NCI-H345 (cell line): ENCODE results near the gene ADAM23.

Experiments used
- DNase-seq: peaks from one replicate; lab custom pipeline; 2025; lab: John Stamatoyannopoulos, UW

The ADAM23 gene

DNA sequence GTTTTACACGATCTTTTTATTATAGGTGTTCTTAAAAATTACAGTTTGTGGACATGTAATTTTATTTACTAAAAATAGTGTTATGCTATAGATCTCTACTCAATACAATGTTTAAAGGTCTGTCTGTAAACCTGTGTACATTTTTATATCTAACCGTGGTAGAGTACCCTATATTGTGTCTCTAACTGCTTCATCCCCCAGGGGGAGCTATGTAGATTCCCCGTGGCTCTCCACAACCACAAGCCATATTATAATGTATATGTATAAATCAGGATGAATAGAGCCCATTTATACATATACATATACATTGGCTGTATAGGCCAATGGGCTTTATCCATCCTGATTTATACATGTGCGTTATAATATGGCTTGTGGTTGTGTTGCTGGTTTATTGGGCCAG, 59.4 kb downstream of the ADAM23 start:
- DNase-seq = no peak

DNA sequence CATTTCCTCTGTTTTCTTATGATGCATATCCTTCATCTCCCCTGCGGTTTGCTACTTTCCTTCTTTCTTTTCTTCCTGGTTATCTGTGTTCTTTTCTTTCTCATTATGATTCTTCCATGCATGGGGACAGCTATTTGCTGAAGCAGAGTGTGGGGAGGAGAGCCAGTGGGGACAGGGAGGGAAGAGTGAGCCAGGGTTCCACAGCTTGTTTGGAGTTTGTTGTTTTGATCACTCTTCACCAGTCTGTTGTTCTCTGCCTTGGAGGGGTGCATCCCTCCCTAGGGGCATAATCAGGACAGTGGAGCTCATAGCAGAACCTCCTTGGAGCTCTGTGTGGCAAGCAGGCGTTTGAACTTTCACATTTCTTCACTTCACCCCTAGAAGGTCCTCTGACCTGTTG, 68.0 kb downstream of the ADAM23 start:
- no peak for DNase-seq

DNA sequence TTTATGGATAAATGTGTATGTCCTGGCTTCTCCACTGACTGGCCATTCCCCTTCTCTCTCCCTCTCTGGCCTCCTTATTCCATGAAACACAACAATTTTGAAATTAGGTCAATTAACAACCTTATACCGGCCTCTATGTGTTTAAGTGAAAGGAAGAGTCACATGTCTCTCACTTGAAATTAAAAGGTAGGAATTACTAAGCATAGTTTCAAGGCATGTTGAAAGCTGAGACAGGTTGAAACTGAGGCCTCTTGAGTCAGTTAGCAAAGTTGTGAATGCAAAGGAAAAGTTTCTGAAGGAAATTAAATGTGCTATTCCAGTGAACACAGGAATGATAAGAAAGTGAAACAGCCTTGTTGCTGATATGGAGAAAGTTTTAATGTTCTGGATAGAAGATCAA, 69.7 kb downstream of the ADAM23 start:
- no peak for DNase-seq

- DNase-seq = no peak
These were observed 72.2 kb downstream of the ADAM23 start for GRCh38 chr2:206515580-206515979.

DNA sequence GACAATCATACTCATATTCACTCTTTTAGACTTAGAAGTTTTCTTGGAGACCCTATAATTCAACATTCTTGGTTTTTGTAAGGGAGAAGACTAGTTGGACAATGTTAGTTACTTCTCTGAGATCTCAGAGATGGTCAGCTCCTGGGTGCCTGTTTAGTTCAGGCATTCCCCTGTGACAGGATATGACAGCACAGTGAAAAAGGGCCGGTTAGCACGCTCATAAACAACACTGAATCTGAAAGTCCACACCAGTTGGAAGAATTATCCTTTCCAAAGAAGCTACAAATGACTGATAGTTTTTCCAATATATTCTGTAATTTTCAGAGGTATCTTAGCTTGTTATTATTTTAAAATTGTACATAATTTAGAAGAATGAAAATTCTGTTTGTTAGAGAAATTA, 75.7 kb downstream of the ADAM23 start:
- DNase-seq = no peak

- DNase-seq = no peak
These were observed 77.1 kb downstream of the ADAM23 start for GRCh38 chr2:206520450-206520849.

DNA sequence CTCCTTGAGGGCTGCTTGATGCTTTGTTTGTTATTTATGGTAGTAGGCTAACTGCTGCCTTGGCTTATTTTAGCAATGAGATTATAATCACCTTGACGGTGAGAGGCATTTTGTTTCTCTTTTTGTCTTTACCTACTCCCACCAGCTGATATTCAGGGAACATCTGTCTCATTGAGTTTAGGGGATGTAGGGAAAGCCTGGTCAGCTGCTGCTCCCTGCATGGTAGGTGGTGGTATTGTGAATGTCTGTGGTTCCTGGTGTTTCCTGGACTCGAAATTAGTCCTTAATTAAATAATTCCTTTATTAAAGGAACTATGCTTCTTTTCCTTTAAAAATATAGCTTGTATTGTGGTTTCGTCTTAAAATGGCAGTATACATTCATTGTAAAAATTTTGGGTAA, 77.8 kb downstream of the ADAM23 start:
- no peak for DNase-seq

DNA sequence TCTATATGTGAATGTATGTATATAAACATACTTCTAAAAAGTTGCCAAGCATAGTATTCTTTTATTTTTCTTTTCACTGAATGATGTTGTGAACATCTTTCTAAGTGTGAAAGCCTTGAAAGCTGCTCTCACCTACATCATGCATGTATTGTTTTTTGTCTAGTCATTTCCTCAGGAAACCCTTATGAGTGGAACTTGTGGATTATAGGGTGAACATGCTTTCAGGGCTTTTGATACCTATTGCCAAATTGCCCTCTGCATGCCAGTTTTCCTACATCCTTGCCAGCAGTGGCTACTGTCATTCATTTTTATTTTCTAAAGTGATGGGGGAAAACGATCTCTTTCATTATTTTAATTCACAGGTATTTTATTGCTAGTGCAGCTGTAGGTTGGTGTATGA, 78.3 kb downstream of the ADAM23 start:
- DNase-seq = no peak

DNA sequence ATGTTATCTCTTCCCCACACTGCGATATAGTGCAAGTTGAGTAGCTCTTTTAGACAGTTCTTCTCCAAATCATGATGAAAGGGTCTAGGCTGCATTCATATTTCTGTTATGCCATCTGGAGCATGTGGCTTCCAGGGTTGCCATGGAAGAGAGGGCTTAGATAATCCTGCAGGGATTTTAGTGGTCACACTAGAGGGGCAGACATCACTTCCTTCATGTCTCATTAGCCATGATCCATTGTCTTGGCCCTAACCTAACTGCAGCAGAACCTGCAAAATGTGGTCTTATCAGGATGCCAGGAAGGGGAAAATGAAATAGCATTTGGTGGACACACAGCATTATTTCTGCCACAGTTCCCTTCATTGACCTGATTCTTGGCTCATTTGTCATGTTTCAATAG, 83.1 kb downstream of the ADAM23 start:
- DNase-seq = no peak

- no peak for DNase-seq
These were observed 83.8 kb downstream of the ADAM23 start for GRCh38 chr2:206527153-206527552.

- no peak for DNase-seq
These were observed 87.4 kb downstream of the ADAM23 start for GRCh38 chr2:206530727-206531126.

GRCh38 chr2:206531996-206532543, 88.7 kb downstream of the ADAM23 start:
- no peak for DNase-seq

DNA sequence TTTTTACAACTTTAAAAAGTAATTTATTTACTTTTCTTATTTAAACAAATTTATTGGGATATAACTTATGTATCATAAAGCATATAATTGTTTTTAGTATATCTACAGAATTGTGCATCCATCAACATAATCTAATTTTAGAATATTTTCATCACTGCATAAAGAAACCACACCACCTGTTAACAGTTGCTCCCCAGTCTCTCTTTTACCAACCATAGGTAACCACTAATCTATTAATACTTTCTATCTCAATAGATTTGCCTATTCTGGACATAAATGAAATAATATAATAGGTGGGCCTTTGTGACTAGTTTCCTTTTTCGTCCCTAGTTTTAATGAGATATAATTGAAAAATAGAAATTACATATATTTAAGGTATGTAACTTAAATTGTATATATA, 90.6 kb downstream of the ADAM23 start:
- DNase-seq = no peak

- DNase-seq = no peak
These were observed 92.1 kb downstream of the ADAM23 start for GRCh38 chr2:206535260-206535986.

- DNase-seq = no peak
These were observed 97.4 kb downstream of the ADAM23 start for GRCh38 chr2:206540757-206541156.

GRCh38 chr2:206543073-206543472, 99.7 kb downstream of the ADAM23 start:
- DNase-seq = no peak

DNA sequence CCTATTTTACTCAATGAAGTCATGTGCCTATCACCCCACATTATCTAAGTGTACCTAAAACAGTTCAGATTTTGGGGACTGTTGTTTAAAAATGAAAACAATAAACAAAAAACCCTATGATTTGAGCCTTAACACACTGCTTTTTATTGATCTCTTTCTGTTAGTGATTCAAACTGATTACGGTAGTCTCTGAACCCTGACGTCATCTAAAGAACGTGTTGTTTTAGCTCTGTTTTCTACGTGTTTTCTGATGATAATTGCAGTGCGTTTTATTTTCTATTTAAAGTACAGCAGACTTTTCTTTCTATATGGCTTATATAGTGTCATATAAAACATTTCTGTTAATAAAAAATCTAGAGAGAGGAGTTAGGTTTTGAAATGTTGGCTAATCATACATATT, 105.1 kb downstream of the ADAM23 start:
- no peak for DNase-seq

DNA sequence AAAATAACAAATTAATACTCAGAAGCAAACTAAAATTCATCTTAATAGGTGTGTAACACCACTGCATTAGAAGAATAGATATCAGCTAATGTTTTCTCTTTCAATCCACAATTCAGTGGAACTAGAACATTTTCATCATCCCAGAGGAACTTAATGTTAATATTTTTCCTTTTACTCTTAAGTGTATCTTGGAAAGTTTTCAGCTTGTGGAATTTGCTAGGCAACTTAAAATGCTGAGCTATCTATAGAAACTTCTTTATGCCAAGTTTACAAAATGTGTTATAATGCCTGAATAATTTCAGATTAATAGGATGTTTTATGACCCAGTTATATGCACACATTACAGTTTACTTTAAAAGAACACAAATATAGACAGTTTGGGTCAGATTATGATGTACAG, 112.4 kb downstream of the ADAM23 start:
- DNase-seq = no peak

- peak; percentile 31 for DNase-seq
These were observed 113.1 kb downstream of the ADAM23 start for GRCh38 chr2:206556357-206556949.

GRCh38 chr2:206557321-206557720, 114.0 kb downstream of the ADAM23 start:
- no peak for DNase-seq

DNA sequence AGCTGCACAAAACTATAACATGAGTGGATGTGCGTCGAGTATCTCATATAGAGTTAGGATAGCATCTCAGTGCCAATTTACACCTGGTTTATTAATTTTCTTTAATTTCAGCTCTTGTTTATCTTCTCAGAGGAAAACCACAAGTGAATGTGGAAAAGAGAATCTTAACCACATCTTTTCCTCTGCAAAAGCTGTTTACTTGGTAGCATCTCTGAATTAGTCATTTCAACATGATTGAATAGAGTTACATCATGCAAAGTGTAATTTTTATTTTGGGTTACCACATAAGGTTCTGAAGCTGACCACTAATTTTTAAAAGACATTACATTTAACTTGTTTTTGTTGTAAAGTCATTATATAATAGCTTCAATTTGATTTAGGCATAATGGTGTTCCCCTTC, 115.2 kb downstream of the ADAM23 start:
- no peak for DNase-seq

DNA sequence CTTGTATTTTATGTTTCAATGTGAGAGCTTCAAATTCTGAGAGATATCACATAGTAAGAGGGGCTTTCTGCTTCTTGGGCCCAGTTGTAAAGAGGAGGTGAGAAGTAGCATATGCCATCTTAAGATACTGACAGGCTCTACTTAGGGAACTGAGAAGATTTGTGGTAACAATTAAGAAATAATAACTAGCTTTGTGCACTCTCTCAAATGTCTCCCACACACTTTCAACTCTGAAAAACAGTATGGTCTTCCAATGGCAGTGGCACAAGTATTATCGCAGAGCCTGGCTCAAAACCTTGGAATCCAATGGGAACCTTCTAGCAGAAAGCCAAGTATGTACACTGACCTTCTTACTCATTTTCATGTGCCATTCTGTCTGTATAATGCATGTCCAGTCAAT, 118.6 kb downstream of the ADAM23 start:
- DNase-seq = no peak

DNA sequence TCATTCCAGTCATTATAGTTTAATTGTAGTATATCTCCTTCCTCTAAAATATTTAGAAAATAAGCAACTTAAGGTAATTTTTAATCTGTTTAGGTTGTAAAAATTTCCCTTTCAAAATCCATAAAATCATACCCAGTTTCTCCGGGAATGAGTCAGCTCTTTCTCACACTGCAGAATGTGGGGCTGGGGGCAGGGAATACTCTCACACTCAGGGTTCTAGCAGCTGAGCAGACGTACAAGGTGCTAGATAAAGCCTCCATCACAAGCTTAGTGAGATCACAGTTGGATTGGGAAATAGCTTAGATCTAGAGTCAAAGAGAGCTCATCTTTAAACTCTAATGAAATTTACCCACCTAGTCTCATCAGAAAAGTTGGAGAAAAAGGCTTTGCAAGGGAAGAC, 119.0 kb downstream of the ADAM23 start:
- DNase-seq = no peak

GRCh38 chr2:206563374-206563773, 120.0 kb downstream of the ADAM23 start:
- DNase-seq = no peak
